ENCODE data around the gene POLR2C. TPM values are rescaled to one million over a fixed set of nuclear protein-coding genes. Genes with fewer than 3 reads are reported as not detected.

The POLR2C gene
- total RNA-seq, 1 donor from 2014 or later: 76.0 TPM

- H3K9me3 ChIP-seq: no peaks in the 10 kb centered on the region
- peaks cover 8% of the 10 kb centered on the region for H3K36me3 ChIP-seq
- DNase-seq (peak; percentile 79), ATAC-seq (peak; percentile 89 to 93)
- no peak for TF ChIP-seq CTCF (IDR thresholded peaks at IDR 0.05)
- peaks cover 28% of the 10 kb centered on the region for H3K4me1 ChIP-seq
- intact Hi-C loops (cut with DNase I): no loop called here
- H3K27me3 ChIP-seq (ENCODE audit: low read depth): no peaks in the 10 kb centered on the region
- no peak overlapping the region for H3K4me3 ChIP-seq
- no peak overlapping the region for H3K27ac ChIP-seq
These were observed 51.1 kb downstream of the POLR2C start for GRCh38 chr16:57513371-57514102.

DNA sequence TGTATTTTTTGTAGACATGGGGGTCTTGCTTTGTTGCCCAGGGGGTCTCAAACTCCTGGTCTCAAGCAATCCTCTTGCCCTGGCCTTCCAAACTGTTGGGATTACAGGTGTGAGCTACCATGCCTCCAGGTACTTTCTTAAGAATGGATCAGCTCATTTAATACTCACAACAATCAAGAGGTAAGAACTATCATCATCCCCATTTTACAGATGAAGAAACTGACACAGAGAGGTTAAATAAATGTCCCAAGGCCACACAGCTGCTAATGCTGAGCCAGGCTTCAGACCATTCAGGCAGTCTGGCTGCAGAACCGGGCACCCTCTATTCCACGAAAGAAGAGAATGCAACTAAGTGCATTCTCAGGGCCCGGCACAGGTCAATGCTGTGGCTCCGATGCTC is 51.9 kb downstream of the POLR2C start:
- Histone ChIP-seq H3K27me3 (ENCODE audit: low read depth) (no peaks in the 10 kb centered on the region), H3K9me3 (no peaks in the 10 kb centered on the region), H3K36me3 (peaks cover 10% of the 10 kb centered on the region), H3K4me3 (no peak overlapping the region), H3K4me1 (peaks cover 30% of the 10 kb centered on the region), H3K27ac (peak overlapping the region; percentile 36)
- DNase-seq: no peak
- intact Hi-C loops (cut with DNase I): no loop called here
- no peak for ATAC-seq
- no peak for TF ChIP-seq CTCF (IDR thresholded peaks at IDR 0.05)

- H3K36me3 ChIP-seq: peaks cover 10% of the 10 kb centered on the region
- peak; percentile 51 for DNase-seq
- no peak overlapping the region for H3K4me3 ChIP-seq
- peak overlapping the region; percentile 36 for H3K27ac ChIP-seq
- TF ChIP-seq CTCF (IDR thresholded peaks at IDR 0.05): no peak
- peak; percentile 6 to 9 for ATAC-seq
- H3K9me3 ChIP-seq: no peaks in the 10 kb centered on the region
- peaks cover 35% of the 10 kb centered on the region for H3K4me1 ChIP-seq
- no peaks in the 10 kb centered on the region for H3K27me3 ChIP-seq (ENCODE audit: low read depth)
- intact Hi-C loops (cut with DNase I): no loop called here
These were observed 52.5 kb downstream of the POLR2C start for GRCh38 chr16:57514791-57515600.

- H3K4me3 ChIP-seq: no peak overlapping the region
- DNase-seq: no peak
- no peak for ATAC-seq
- no peaks in the 10 kb centered on the region for H3K27me3 ChIP-seq (ENCODE audit: low read depth)
- peaks cover 30% of the 10 kb centered on the region for H3K4me1 ChIP-seq
- no peaks in the 10 kb centered on the region for H3K9me3 ChIP-seq
- TF ChIP-seq CTCF (IDR thresholded peaks at IDR 0.05): no peak
- no peak overlapping the region for H3K27ac ChIP-seq
- intact Hi-C loops (cut with DNase I): no loop called here
- peaks cover 10% of the 10 kb centered on the region for H3K36me3 ChIP-seq
These were observed 53.8 kb downstream of the POLR2C start for GRCh38 chr16:57516176-57516725.

DNA sequence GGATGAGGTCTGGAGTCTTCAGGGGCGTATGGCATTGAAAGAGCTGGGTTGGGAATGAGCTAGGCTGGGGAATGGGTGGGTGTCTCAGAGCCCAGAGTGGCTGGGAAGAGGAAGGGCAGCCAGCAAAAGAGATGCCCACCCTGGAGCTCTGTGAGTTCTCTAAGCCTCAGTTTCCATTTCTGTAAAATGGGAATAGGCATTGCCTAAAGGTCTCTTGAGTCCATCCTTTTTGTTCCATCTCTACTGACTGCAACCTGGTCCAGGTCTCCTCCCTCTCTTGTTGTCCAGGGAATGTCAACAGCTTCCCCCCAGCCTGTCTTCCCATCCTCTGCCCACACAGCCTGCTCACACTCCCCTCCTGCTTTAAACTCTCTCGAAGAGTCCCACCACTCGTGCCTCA is 54.3 kb downstream of the POLR2C start:
- Histone ChIP-seq H3K9me3 (no peaks in the 10 kb centered on the region), H3K36me3 (peaks cover 10% of the 10 kb centered on the region), H3K4me1 (peaks cover 30% of the 10 kb centered on the region), H3K27me3 (ENCODE audit: low read depth) (no peaks in the 10 kb centered on the region), H3K27ac (no peak overlapping the region), H3K4me3 (no peak overlapping the region)
- no peak for TF ChIP-seq CTCF (IDR thresholded peaks at IDR 0.05)
- ATAC-seq: no peak
- intact Hi-C loops (cut with DNase I): no loop called here
- no peak for DNase-seq

All from lower lobe of right lung (tissue), 2 donors.